K562 (cell line): ENCODE results near the gene GATA1. TPM values are rescaled to one million over a fixed set of nuclear protein-coding genes. Genes with fewer than 3 reads are reported as not detected.
A peak's percentile ranks its signal among the peaks of the same experiment; 100 is the strongest.

Source experiments
- ARID2 ChIP-seq: fragments of 450-650 bp; IDR thresholded peaks from 2 replicates; pipeline ENCODE4 v1.6.1; 2017; ENCODE audit warnings: antibody characterized with exemption, mild to moderate bottlenecking
- CAMTA2 ChIP-seq: fragments of 250-450 bp; sonication (Bioruptor Pico); conservative IDR thresholded peaks from 2 replicates; pipeline ENCODE4 v1.5.1; 2022
- CBFB ChIP-seq: sonication (generic); formaldehyde crosslinking; IDR thresholded peaks from 2 replicates; pipeline ENCODE4 v1.4.0; 2020; ENCODE audit warnings: mild to moderate bottlenecking, missing genetic modification reagents
- DPF2 ChIP-seq: fragments of 450-650 bp; IDR thresholded peaks from 2 replicates; pipeline ENCODE4 v1.6.1; 2016
- EZH2 ChIP-seq: IDR thresholded peaks from 2 replicates; pipeline ENCODE4 v1.6.1; 2012; ENCODE audit warnings: low read depth, mild to moderate bottlenecking, inconsistent platforms, low read length, borderline replicate concordance
- FIP1L1 ChIP-seq: fragments of 200-400 bp; formaldehyde crosslinking; IDR thresholded peaks from 2 replicates; pipeline ENCODE4 v1.6.1; 2018; ENCODE audit warnings: mild to moderate bottlenecking, low read depth, low read length; ENCODE audit not compliant: poor library complexity, severe bottlenecking
- GABPA ChIP-seq: fragments of 200-800 bp; sonication (Bioruptor generic); conservative IDR thresholded peaks from 2 replicates; pipeline ENCODE4 v1.6.1; 2016; ENCODE audit warnings: low read depth, missing genetic modification characterization, missing compliant biosample characterization
- KDM4B ChIP-seq, 2 experiments: fragments of 450-650 bp in 1 of 2; sonication (generic) in 1 of 2; IDR thresholded peaks; 2 replicates each; pipeline ENCODE4 v1.6.1; 2016 to 2017; ENCODE audit warnings: borderline replicate concordance in 2 of 2, antibody characterized with exemption in 1 of 2, low read depth in 1 of 2, mild to moderate bottlenecking in 1 of 2
- MCM5 ChIP-seq: fragments of 450-650 bp; IDR thresholded peaks from 2 replicates; pipeline ENCODE4 v1.6.1; 2016; ENCODE audit warnings: low read depth
- MEF2A ChIP-seq: IDR thresholded peaks from 2 replicates; pipeline ENCODE4 v1.6.1; 2011; ENCODE audit warnings: low read depth, mild to moderate bottlenecking, low read length, moderate library complexity; ENCODE audit not compliant: control insufficient read depth
- NR3C1 ChIP-seq: sonication (generic); formaldehyde crosslinking; IDR thresholded peaks from 2 replicates; pipeline ENCODE4 v1.8.1; 2022; ENCODE audit warnings: missing genetic modification reagents
- PCBP1 ChIP-seq: fragments of 200-400 bp; formaldehyde crosslinking; IDR thresholded peaks from 2 replicates; pipeline ENCODE4 v1.6.1; 2018; ENCODE audit warnings: mild to moderate bottlenecking, low read depth, low read length; ENCODE audit not compliant: poor library complexity, severe bottlenecking
- RBM17 ChIP-seq: fragments of 200-400 bp; formaldehyde crosslinking; IDR thresholded peaks from 2 replicates; pipeline ENCODE4 v1.6.1; 2017; ENCODE audit warnings: low read depth, mild to moderate bottlenecking, low read length, borderline replicate concordance
- RUNX1 ChIP-seq: sonication (generic); IDR thresholded peaks from 2 replicates; pipeline ENCODE4 v1.6.1; 2016; ENCODE audit warnings: antibody characterized with exemption, low read depth
- SIN3B ChIP-seq: fragments of 450-650 bp; IDR thresholded peaks from 2 replicates; pipeline ENCODE4 v1.6.1; 2017; ENCODE audit warnings: low read depth, mild to moderate bottlenecking, moderate library complexity
- SIRT6 ChIP-seq: IDR thresholded peaks from one replicate; pipeline ENCODE4 v1.6.1; 2012; ENCODE audit warnings: low read depth, mild to moderate bottlenecking, control low read depth, inconsistent platforms, low read length, moderate library complexity
- SOX6 ChIP-seq: fragments of 450-650 bp; IDR thresholded peaks from 2 replicates; pipeline ENCODE4 v1.6.1; 2014; ENCODE audit warnings: mild to moderate bottlenecking
- TBL1XR1 ChIP-seq, 2 experiments: IDR thresholded peaks; 2 replicates each; pipeline ENCODE4 v1.6.1; 2012; ENCODE audit warnings: improper control_type of control experiment in 2 of 2, low read length in 2 of 2, mild to moderate bottlenecking in 1 of 2
- TCF3 ChIP-seq: sonication (generic); formaldehyde crosslinking; IDR thresholded peaks from 2 replicates; pipeline ENCODE4 v1.4.0; 2020; ENCODE audit warnings: mild to moderate bottlenecking, missing genetic modification reagents
- TCFL5 ChIP-seq: fragments of 250-450 bp; sonication (Bioruptor Pico); conservative IDR thresholded peaks from 2 replicates; pipeline ENCODE4 v1.6.1; 2021; ENCODE audit warnings: mild to moderate bottlenecking, moderate library complexity, matching md5 sums
- ZBTB8A ChIP-seq: fragments of 450-650 bp; IDR thresholded peaks from 2 replicates; pipeline ENCODE4 v1.6.1; 2018; ENCODE audit warnings: mild to moderate bottlenecking, moderate library complexity; ENCODE audit not compliant: partially characterized antibody
- ZNF384 ChIP-seq: IDR thresholded peaks from 2 replicates; pipeline ENCODE4 v1.6.1; 2012; ENCODE audit warnings: low read depth, low read length, improper control_type of control experiment
- polyA plus RNA-seq, 8 experiments: library from polyadenylated mRNA; depleted of rRNA in 4 of 8; stranded (reverse) in 5 of 8; unstranded in 3 of 8; fragments of >200 nt; fragmentation: Nextera tagmentation in 2 of 8; fragmentation: Illumina TruSeq in 1 of 8; extraction: Ambion mirVana in 2 of 8; extraction: Trizol in 1 of 8; gene quantifications; 2 replicates each; pipeline versions ENCODE4 v1.2.1 to v1.2.3, GENCODE V29; 2011 to 2014; ENCODE audit warnings: inconsistent platforms in 1 of 8, missing spikeins in 1 of 8
- total RNA-seq, 7 experiments: library from RNA; depleted of rRNA in 6 of 7; stranded (reverse); fragments of >200 nt in 6 of 7; fragmentation: Illumina TruSeq in 2 of 7; extraction: Trizol in 2 of 7; gene quantifications; 2 replicates each; pipeline versions ENCODE4 v1.2.1 to v1.2.3, GENCODE V29; 2011 to 2021; ENCODE audit warnings: low replicate concordance in 1 of 7
- TF ChIP-seq, protein P1 (sequence below): fragments of 450-650 bp; formaldehyde crosslinking; IDR thresholded peaks from 2 replicates; pipeline ENCODE4 v1.4.0; 2022; ENCODE audit warnings: missing genetic modification characterization
- TF ChIP-seq, protein P2 (sequence below): fragments of 200-800 bp; sonication (Bioruptor generic); IDR thresholded peaks from 2 replicates; pipeline ENCODE4 v1.6.1; 2017; ENCODE audit warnings: missing genetic modification characterization, missing compliant biosample characterization
- TF ChIP-seq, protein P3 (sequence below), 2 experiments: fragments of 250-450 bp in 1 of 2; fragments of 450-650 bp in 1 of 2; sonication (Bioruptor Pico) in 1 of 2; IDR thresholded peaks; 2 replicates each; pipeline versions ENCODE4 v1.6.1 to v1.8.0; 2016 to 2021; ENCODE audit warnings: mild to moderate bottlenecking in 2 of 2, moderate library complexity in 2 of 2, missing compliant biosample characterization in 1 of 2, missing genetic modification characterization in 1 of 2

GATA1 gene
- total and polyA plus RNA-seq, 9 of the 15 experiments (the other 6 are each of a cell fraction or from before 2014, with no cell fraction given) = 11.9 to 291 (median 116) TPM

DNA sequence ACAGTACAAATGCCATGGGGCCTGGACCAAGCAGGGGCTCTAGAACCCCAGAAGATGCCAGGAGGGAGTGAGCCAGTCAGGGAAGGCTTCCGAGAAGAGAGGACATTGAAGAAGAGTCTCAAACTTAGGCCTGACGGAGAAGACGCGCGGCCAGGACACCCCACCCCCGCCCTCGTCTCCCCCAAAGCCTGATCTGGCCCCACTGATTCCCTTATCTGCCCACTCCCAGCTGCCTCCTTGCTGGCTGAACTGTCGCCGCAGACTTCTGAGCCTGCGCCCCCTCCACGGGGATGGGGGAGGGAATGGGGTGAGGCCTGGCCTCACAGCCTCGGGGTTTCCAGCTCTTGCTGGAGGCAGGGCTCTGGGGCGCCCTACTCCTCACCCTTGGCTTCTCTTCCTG lies 3.6 kb upstream of the GATA1 start (continued):
- TF ChIP-seq, protein P1, sequence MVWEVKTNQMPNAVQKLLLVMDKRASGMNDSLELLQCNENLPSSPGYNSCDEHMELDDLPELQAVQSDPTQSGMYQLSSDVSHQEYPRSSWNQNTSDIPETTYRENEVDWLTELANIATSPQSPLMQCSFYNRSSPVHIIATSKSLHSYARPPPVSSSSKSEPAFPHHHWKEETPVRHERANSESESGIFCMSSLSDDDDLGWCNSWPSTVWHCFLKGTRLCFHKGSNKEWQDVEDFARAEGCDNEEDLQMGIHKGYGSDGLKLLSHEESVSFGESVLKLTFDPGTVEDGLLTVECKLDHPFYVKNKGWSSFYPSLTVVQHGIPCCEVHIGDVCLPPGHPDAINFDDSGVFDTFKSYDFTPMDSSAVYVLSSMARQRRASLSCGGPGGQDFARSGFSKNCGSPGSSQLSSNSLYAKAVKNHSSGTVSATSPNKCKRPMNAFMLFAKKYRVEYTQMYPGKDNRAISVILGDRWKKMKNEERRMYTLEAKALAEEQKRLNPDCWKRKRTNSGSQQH (CRISPR knock-in tag) = no peak
- TF ChIP-seq RUNX1 (peak; percentile 91), DPF2 (peak; percentile 96), KDM4B (IDR thresholded peaks at IDR 0.05; ENCODE audit: borderline replicate concordance in 2 of 2, low read depth in 1 of 2) (peak in 1 of 2 experiments; percentile 70; a peak in 1 of 4 replicates), TCF3 (CRISPR knock-in tag) (peak; percentile 96), CBFB (CRISPR knock-in tag) (no peak), ZNF384 (peak; percentile 37; the same call in 1 of the 2 replicates), RBM17 (no peak), MCM5 (no peak), FIP1L1 (no peak), TBL1XR1 (IDR thresholded peaks at IDR 0.05; ENCODE audit: low read length in 2 of 2) (peak; percentile 94 to 97), CAMTA2 (CRISPR knock-in tag) (no peak), SIN3B (no peak), MEF2A (peak; percentile 59; the same call in 1 of the 2 replicates), TCFL5 (CRISPR knock-in tag) (no peak), NR3C1 (CRISPR knock-in tag) (no peak), SIRT6 (no peak), PCBP1 (peak; percentile 60), ZBTB8A (no peak), SOX6 (peak; percentile 90), EZH2 (no peak), ARID2 (no peak), GABPA (no peak)
- TF ChIP-seq, protein P2, sequence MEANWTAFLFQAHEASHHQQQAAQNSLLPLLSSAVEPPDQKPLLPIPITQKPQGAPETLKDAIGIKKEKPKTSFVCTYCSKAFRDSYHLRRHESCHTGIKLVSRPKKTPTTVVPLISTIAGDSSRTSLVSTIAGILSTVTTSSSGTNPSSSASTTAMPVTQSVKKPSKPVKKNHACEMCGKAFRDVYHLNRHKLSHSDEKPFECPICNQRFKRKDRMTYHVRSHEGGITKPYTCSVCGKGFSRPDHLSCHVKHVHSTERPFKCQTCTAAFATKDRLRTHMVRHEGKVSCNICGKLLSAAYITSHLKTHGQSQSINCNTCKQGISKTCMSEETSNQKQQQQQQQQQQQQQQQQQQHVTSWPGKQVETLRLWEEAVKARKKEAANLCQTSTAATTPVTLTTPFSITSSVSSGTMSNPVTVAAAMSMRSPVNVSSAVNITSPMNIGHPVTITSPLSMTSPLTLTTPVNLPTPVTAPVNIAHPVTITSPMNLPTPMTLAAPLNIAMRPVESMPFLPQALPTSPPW (CRISPR knock-in tag) = peak; percentile 98
- TF ChIP-seq, protein P3, sequence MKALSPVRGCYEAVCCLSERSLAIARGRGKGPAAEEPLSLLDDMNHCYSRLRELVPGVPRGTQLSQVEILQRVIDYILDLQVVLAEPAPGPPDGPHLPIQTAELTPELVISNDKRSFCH (CRISPR knock-in tag; IDR thresholded peaks at IDR 0.05) = no peak
- TF ChIP-seq, protein P3 (tag; IDR thresholded peaks at IDR 0.05) = peak; percentile 81; the same call in 1 of the 2 replicates
